Mammary epithelial cell (primary cell): ENCODE results near the gene UNC79.
A peak's percentile ranks its signal among the peaks of the same experiment; 100 is the strongest.

Experiments used
- EZH2 ChIP-seq: IDR thresholded peaks from 2 replicates; pipeline ENCODE4 v1.6.1; 2012; ENCODE audit warnings: low read length, inconsistent platforms, borderline replicate concordance
- TF ChIP-seq, protein P1 (sequence below), 2 donors: IDR thresholded peaks in 1 of 2; conservative IDR thresholded peaks in 1 of 2; 2 replicates each; pipeline ENCODE4 v1.5.1; 2011 to 2012; ENCODE audit warnings: inconsistent platforms in 2 of 2, low read length in 2 of 2, mild to moderate bottlenecking in 2 of 2, control low read depth in 1 of 2, low read depth in 1 of 2; ENCODE audit not compliant: insufficient read depth in 1 of 2; ENCODE audit errors: extremely low read depth in 1 of 2

- TF ChIP-seq, protein P1, sequence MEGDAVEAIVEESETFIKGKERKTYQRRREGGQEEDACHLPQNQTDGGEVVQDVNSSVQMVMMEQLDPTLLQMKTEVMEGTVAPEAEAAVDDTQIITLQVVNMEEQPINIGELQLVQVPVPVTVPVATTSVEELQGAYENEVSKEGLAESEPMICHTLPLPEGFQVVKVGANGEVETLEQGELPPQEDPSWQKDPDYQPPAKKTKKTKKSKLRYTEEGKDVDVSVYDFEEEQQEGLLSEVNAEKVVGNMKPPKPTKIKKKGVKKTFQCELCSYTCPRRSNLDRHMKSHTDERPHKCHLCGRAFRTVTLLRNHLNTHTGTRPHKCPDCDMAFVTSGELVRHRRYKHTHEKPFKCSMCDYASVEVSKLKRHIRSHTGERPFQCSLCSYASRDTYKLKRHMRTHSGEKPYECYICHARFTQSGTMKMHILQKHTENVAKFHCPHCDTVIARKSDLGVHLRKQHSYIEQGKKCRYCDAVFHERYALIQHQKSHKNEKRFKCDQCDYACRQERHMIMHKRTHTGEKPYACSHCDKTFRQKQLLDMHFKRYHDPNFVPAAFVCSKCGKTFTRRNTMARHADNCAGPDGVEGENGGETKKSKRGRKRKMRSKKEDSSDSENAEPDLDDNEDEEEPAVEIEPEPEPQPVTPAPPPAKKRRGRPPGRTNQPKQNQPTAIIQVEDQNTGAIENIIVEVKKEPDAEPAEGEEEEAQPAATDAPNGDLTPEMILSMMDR (conservative IDR thresholded peaks at IDR 0.05 in 1 of 2, IDR thresholded peaks at IDR 0.05 in 1 of 2; ENCODE audit: extremely low read depth in 1 of 2, insufficient read depth in 1 of 2, low read depth in 1 of 2, low read length in 2 of 2): peak; percentile 58 to 71
- no peak for TF ChIP-seq EZH2
Observed at GRCh38 chr14:93619176-93619793, 188.5 kb downstream of the UNC79 start.
